BJ (cell line): ENCODE measurements around the gene CGRRF1. TPM values are rescaled to one million over a fixed set of nuclear protein-coding genes. Genes with fewer than 3 reads are reported as not detected.

Experiments
- CTCF ChIA-PET: fragments of 350-600 bp; formaldehyde crosslinking; extraction: SDS; loops from one replicate; lab custom pipeline; 2021; ENCODE audit warnings: antibody characterized with exemption, inconsistent platforms; lab: Yijun Ruan, JAX
- POLR2A ChIA-PET: fragments of 300-600 bp; sonication (Branson Sonifier 250); formaldehyde crosslinking; extraction: SDS; loops from one replicate; lab custom pipeline; 2021; ENCODE audit warnings: antibody characterized with exemption; lab: Charles Lee
- DNase-seq: peaks from one replicate; pipeline ENCODE4 v3.0.0-alpha.2; 2011; ENCODE audit warnings: low read depth
- H3K27me3 ChIP-seq: 2 replicates; pipeline ENCODE4 v1.6.0; 2011; ENCODE audit warnings: low read length; ENCODE audit not compliant: control insufficient read depth, insufficient read depth
- H3K36me3 ChIP-seq: 2 replicates; pipeline ENCODE4 v1.5.1; 2011; ENCODE audit warnings: low read length; ENCODE audit not compliant: control insufficient read depth, insufficient read depth
- H3K4me3 ChIP-seq: 2 replicates; pipeline ENCODE4 v1.5.1; 2011; ENCODE audit warnings: low read depth, mild to moderate bottlenecking, control low read depth, low read length
- CTCF ChIP-seq: IDR thresholded peaks from 2 replicates; pipeline ENCODE4 v1.5.1; 2011; ENCODE audit warnings: low read depth, mild to moderate bottlenecking, control low read depth, inconsistent platforms, low read length, moderate library complexity; ENCODE audit not compliant: insufficient read depth
- polyA plus RNA-seq: library from polyadenylated mRNA; depleted of rRNA; stranded (reverse); fragments of >200 nt; gene quantifications from 2 replicates; pipeline ENCODE4 v1.2.3, GENCODE V29; 2011

CGRRF1 gene
- polyA plus RNA-seq, 1 experiment: 7.5 TPM

- no peak for TF ChIP-seq CTCF
- CTCF ChIA-PET: interaction anchor here (1.0 kb wide), 1 partner anchor 8 kb away, joined by 4 read pairs; no protein-coding TSS in a partner anchor
- no peak for DNase-seq
- Histone ChIP-seq H3K27me3 (no peaks in the 10 kb centered on the region), H3K36me3 (no peaks in the 10 kb centered on the region), H3K4me3 (no peak overlapping the region)
- POLR2A ChIA-PET: no interaction called here
Observed at GRCh38 chr14:54512393-54512792, 2.7 kb downstream of the CGRRF1 start.

GRCh38 chr14:54515670-54516069 lies 6.0 kb downstream of the CGRRF1 start:
- no peak for TF ChIP-seq CTCF
- Histone ChIP-seq H3K36me3 (no peaks in the 10 kb centered on the region), H3K27me3 (no peaks in the 10 kb centered on the region), H3K4me3 (no peak overlapping the region)
- POLR2A ChIA-PET: no interaction called here
- CTCF ChIA-PET: interaction anchor here (1.0 kb wide), 1 partner anchor 12 kb away, joined by 3 read pairs; no protein-coding TSS in a partner anchor
- no peak for DNase-seq

- no peaks in the 10 kb centered on the region for H3K27me3 ChIP-seq
- ChIA-PET CTCF (interaction anchor here (1.0 kb wide), 1 partner anchor 382 kb away, joined by 3 read pairs; no protein-coding TSS in a partner anchor), POLR2A (no interaction called here)
- TF ChIP-seq CTCF: no peak
- no peak for DNase-seq
- H3K36me3 ChIP-seq: no peaks in the 10 kb centered on the region
- H3K4me3 ChIP-seq: no peak overlapping the region
Observed at GRCh38 chr14:54516709-54517108, 7.0 kb downstream of the CGRRF1 start.

- H3K36me3 ChIP-seq: peaks cover 4% of the 10 kb centered on the region
- no peak overlapping the region for H3K4me3 ChIP-seq
- ChIA-PET POLR2A (no interaction called here), CTCF (interaction anchor here (0.6 kb wide), 1 partner anchor 78 kb away, joined by 3 read pairs; no protein-coding TSS in a partner anchor)
- H3K27me3 ChIP-seq: no peaks in the 10 kb centered on the region
- TF ChIP-seq CTCF: no peak
- DNase-seq: no peak
Observed at GRCh38 chr14:54524410-54524809, 14.7 kb downstream of the CGRRF1 start.

GRCh38 chr14:54528973-54529372 lies 19.3 kb downstream of the CGRRF1 start:
- H3K4me3 ChIP-seq: no peak overlapping the region
- POLR2A ChIA-PET: no interaction called here
- CTCF ChIA-PET: interaction anchor here (0.6 kb wide), 1 partner anchor 7 kb away, joined by 3 read pairs; no protein-coding TSS in a partner anchor

More at GRCh38 chr14:54528973-54529372, 19.3 kb downstream of the CGRRF1 start:
- TF ChIP-seq CTCF: no peak
- H3K27me3 ChIP-seq: no peaks in the 10 kb centered on the region
- DNase-seq: no peak
- peaks cover 4% of the 10 kb centered on the region for H3K36me3 ChIP-seq
